Skeletal muscle satellite cell (primary cell): ENCODE results near the gene SZT2.
"Not testable (repeated sequence)": the region's sequence is repeated elsewhere in the genome, so short reads cannot be mapped to it uniquely, and the experiment has no call there.

Source experiments
- H3K27me3 ChIP-seq: 2 replicates; pipeline ENCODE4 v1.7.0; 2013; ENCODE audit warnings: low read length; ENCODE audit not compliant: control insufficient read depth, insufficient read depth
- H3K36me3 ChIP-seq: 2 replicates; pipeline ENCODE4 v1.7.0; 2013; ENCODE audit warnings: mild to moderate bottlenecking, control low read depth, low read length; ENCODE audit not compliant: insufficient read depth
- H3K4me1 ChIP-seq: 2 replicates; pipeline ENCODE4 v1.7.0; 2013; ENCODE audit warnings: low read length; ENCODE audit not compliant: control insufficient read depth, insufficient read depth
- H3K4me2 ChIP-seq: 2 replicates; pipeline ENCODE4 v1.7.0; 2013; ENCODE audit warnings: mild to moderate bottlenecking, low read length
- H3K4me3 ChIP-seq: 2 replicates; pipeline ENCODE4 v1.7.0; 2013; ENCODE audit warnings: low read length
- H3K9ac ChIP-seq: 2 replicates; pipeline ENCODE4 v1.7.0; 2013; ENCODE audit warnings: mild to moderate bottlenecking, low read depth, low read length, moderate library complexity
- H3K9me3 ChIP-seq: replicated peaks from 2 replicates; pipeline ENCODE4 v1.7.0; 2013; ENCODE audit warnings: mild to moderate bottlenecking, control low read depth, low read length

The SZT2 gene

DNA sequence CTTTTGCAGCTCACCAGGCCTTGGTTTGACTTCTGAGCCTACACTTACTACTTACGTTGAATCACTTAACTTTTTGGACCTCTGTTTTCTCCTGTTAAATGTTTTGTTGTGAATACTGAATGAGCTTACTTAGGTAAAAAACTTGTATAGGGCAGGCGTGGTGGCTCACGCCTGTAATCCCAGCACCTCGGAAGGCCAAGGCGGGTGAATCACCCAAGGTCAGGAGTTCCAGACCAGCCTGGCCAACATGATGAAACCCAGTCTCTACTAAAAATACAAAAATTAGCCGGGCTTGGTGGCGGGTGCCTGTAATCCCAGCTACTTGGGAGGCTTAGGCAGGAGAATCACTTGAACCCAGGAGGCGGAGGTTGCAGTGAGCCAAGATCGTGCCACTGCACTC lies 10.7 kb downstream of the SZT2 start:
- not testable (repeated sequence) for H3K27me3 ChIP-seq, H3K4me1 ChIP-seq, H3K9me3 ChIP-seq, H3K4me3 ChIP-seq, H3K4me2 ChIP-seq, H3K9ac ChIP-seq
- peaks cover 31% of the 10 kb centered on the region for H3K36me3 ChIP-seq

DNA sequence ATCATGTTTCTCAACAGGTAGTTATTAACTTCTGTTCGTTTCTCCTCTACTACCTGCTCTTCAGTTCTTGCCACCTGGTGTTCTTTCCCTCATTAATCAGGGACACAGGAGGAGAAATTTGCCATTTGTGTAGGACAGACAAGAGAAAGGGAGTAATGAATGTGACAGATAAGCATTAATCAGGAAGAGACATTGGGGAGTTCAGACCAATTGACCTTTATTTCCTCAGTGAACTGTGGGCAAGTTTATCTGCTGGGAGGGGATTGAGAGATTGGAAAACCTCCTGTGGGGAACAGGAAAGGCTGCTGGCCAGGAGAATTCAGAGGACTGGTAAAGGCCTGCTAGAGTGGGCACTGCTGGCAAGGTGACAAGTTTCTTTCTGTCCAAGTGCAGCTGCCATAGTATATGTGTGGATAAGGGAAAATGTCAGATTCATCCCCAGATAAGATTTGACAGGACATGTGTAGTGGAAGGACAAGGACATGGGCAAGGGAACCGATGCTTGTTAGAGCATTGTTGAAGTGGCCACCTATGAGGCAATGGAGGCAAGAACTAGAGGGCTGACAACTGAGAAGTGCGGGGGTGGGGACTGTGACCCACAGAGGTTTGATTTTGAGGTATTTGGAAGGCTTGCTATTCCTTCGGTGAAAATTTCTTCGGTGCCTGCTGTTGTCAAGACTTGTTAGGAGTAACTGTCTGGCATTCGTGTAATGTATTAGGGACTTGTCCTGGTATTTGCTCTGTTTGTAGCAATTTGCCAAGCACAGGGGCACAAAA lies 12.6 kb downstream of the SZT2 start:
- no peak overlapping the region for H3K9ac ChIP-seq
- peaks cover 45% of the 10 kb centered on the region for H3K36me3 ChIP-seq
- no peaks in the 10 kb centered on the region for H3K27me3 ChIP-seq
- no peak overlapping the region for H3K4me3 ChIP-seq
- H3K4me1 ChIP-seq = no peaks in the 10 kb centered on the region
- no peak overlapping the region for H3K4me2 ChIP-seq
- no peaks in the 10 kb centered on the region for H3K9me3 ChIP-seq

DNA sequence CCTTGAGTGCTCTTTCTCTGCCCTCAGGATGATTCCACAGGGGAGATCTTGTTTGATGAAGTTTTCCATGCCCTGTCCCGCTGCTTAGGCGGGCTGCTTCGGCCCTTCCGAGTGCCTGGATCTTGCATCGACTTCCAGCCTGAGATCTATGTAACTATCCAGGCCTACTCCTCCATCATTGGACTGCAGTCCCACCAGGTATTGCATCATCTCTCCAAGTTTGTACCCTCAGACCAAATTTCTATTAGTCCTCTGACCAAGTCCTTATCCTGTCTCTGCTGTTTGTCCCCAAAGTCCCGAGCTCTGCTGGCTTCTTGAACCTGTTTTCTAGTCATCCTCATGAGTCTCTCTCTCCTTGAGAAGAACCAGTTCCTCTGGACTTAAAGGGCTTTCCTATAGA lies 14.7 kb downstream of the SZT2 start:
- Histone ChIP-seq H3K36me3 (peaks cover 58% of the 10 kb centered on the region), H3K27me3 (no peaks in the 10 kb centered on the region), H3K9me3 (no peaks in the 10 kb centered on the region), H3K4me1 (no peaks in the 10 kb centered on the region), H3K4me2 (no peak overlapping the region), H3K9ac (no peak overlapping the region), H3K4me3 (no peak overlapping the region)

DNA sequence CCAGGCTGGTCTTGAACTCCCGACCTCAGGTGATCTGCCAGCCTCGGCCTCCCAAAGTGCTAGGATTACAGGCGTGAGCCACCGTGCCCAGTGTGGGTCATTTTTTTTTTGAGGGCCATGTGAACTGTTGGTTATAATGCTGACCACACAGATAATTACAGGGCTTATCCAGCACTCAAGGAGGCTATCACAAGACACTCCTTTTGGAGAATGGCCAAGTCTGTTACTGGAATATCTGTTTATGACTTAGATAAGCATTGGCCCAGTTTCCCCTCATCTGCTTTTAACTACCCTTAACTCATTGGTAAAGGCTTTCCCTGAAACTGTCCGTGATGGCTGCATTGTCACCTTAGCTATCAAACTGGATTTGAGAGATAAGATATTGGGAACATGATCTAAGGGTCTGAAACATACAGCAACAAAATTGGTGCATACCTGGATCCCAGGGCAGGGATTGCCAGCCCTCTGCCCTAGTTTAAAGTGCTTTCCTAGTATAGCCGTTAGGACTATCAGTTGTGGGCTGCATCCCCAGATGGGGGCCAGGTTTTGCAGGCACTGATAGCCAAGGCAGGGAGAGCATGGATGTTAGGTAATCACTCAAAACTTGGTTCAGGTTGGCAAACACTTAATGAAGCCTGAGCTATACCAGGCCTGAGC lies 15.6 kb downstream of the SZT2 start:
- no peak overlapping the region for H3K4me2 ChIP-seq
- H3K4me3 ChIP-seq = no peak overlapping the region
- H3K36me3 ChIP-seq = peaks cover 62% of the 10 kb centered on the region
- H3K9me3 ChIP-seq = no peaks in the 10 kb centered on the region
- H3K27me3 ChIP-seq = no peaks in the 10 kb centered on the region
- H3K4me1 ChIP-seq = no peaks in the 10 kb centered on the region
- no peak overlapping the region for H3K9ac ChIP-seq

DNA sequence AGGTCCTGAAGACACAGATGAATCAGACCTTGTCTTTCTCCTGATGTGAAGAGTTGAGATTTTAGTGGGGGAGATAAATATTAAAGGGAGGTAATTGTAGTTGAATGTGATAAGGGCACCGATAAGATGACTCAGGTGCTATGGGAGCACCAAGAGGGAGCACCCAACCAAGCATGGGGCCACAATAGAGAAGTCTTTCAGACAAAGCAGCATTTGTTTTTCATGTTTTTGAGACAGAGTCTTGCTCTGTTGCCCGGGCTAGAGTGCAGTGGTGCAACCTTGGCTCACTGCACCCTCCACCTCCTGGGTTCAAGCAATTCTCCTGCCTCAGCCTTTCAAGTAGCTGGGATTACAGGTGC lies 16.2 kb downstream of the SZT2 start:
- Histone ChIP-seq H3K4me3 (no peak overlapping the region), H3K9ac (no peak overlapping the region), H3K4me1 (no peaks in the 10 kb centered on the region), H3K27me3 (no peaks in the 10 kb centered on the region), H3K9me3 (no peaks in the 10 kb centered on the region), H3K4me2 (no peak overlapping the region), H3K36me3 (peaks cover 62% of the 10 kb centered on the region)

DNA sequence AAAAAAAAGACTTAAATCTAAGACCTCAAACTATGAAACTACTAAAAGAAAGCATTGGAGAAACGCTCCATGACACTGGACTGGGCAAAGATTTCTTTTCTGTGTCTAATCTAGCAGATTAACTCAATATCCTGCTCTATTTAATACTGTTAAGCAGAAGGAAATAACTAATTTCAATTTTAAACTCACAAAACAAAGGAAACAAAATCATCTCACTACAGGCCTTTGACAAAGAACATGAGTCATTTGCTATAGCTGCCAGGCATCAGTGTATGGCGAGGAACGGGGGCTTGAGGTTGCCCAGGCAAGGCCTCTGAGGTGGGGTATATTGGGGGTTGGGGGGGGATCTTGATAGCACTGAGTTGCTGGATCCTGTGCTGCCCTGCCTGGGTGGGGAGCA lies 20.9 kb downstream of the SZT2 start:
- Histone ChIP-seq H3K9ac (no peak overlapping the region), H3K27me3 (no peaks in the 10 kb centered on the region), H3K9me3 (no peaks in the 10 kb centered on the region)

DNA sequence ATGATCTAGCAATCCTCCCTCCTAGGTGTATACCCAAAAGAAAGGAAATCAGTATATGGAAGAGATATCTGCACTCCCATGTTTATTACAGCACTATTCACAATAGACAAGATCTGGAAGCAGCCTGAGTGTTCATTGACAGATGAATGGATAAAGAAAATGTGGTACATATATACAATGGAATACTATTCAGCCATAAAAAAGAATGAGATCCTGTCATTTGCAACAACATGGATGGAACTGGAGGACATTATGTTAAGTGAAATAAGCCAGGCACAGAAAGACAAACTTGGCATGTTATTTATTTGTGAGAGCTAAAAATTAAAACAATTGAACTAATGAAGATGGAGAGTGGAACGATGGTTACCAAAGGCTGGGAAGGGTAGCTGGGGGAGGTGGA lies 23.7 kb downstream of the SZT2 start:
- H3K27me3 ChIP-seq, H3K9me3 ChIP-seq, H3K9ac ChIP-seq, H3K4me1 ChIP-seq, H3K4me2 ChIP-seq, H3K4me3 ChIP-seq: not testable (repeated sequence)
- peaks cover 44% of the 10 kb centered on the region for H3K36me3 ChIP-seq

More for the DNA sequence above, 20.9 kb downstream of the SZT2 start:
- Histone ChIP-seq H3K4me1 (no peaks in the 10 kb centered on the region), H3K4me3 (no peak overlapping the region), H3K36me3 (peaks cover 52% of the 10 kb centered on the region), H3K4me2 (no peak overlapping the region)

DNA sequence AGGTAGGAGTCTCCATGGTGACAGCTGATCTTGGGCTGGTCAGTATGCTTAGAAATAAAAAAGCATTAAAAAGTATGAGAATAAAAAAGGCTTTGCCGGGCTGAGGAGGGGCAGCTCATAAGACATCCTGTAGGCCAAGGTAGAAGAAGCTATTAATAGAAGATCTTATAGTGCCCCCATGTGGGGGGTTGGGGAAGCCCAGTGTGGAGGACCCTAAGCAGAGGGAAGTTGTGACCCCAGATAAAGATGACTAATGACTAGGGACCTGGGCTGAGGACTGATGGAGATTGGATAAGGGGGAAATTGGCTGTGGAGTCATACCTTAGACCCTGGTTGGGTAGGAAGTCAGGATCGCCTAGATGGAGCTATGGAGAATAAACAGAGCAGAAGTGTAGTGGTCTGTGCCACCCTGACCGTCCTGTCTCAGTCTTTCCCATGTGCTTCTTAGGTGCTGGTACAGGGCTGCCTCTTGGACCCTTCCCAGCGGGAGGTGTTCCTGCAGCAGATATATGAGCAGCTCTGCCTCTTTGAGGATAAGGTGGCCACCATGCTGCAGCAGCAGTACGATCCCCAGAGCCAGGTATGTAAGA lies 25.0 kb downstream of the SZT2 start:
- no peaks in the 10 kb centered on the region for H3K9me3 ChIP-seq
- no peak overlapping the region for H3K4me2 ChIP-seq
- H3K36me3 ChIP-seq = peaks cover 43% of the 10 kb centered on the region

DNA sequence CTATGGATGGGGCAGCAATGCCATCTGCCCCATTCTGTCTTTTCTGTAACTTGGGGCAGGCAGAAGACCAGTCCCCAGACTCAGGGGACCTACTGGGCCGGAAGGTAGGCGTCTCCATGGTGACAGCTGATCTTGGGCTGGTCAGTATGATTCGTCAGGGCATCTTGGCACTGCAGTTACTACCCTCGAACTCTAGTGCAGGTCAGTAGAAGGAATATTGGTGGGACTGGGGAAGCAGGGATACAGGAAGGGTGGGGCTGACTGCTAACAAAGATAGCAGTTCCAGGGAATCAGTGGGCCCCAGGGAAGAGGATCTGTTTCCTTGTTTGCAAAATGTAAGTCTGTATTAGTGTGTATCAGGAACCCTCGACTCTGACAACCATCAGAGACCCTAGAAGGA lies 26.2 kb downstream of the SZT2 start:
- no peak overlapping the region for H3K4me3 ChIP-seq
- peaks cover 48% of the 10 kb centered on the region for H3K36me3 ChIP-seq
- no peak overlapping the region for H3K9ac ChIP-seq
- H3K27me3 ChIP-seq = no peaks in the 10 kb centered on the region
- no peak overlapping the region for H3K4me2 ChIP-seq
- no peaks in the 10 kb centered on the region for H3K9me3 ChIP-seq
- H3K4me1 ChIP-seq = no peaks in the 10 kb centered on the region

More for the DNA sequence above, 25.0 kb downstream of the SZT2 start:
- H3K4me1 ChIP-seq = no peaks in the 10 kb centered on the region
- no peak overlapping the region for H3K9ac ChIP-seq
- no peaks in the 10 kb centered on the region for H3K27me3 ChIP-seq
- no peak overlapping the region for H3K4me3 ChIP-seq

DNA sequence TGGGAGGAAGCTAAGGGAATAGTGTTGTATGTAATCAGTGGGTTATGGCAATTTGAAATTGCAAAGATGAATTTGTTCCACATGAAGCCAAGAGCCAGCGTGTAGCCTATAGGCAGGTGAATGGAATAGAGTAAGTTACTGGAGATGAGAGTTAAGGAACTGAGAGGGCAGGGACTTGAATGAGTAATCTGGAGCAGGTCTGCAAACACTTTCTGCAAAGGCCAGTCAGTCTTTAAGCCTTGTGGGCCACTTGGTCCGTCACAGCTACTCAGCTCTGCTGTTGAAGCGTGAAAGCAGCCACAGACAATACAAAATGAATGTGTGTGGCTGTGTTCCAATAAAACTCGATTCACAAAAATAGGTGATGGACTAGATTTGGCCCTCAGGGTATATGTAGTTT lies 29.2 kb downstream of the SZT2 start:
- Histone ChIP-seq H3K4me3 (no peak overlapping the region), H3K9ac (no peak overlapping the region), H3K36me3 (peaks cover 65% of the 10 kb centered on the region), H3K27me3 (no peaks in the 10 kb centered on the region), H3K4me2 (no peak overlapping the region), H3K9me3 (no peaks in the 10 kb centered on the region), H3K4me1 (no peaks in the 10 kb centered on the region)

DNA sequence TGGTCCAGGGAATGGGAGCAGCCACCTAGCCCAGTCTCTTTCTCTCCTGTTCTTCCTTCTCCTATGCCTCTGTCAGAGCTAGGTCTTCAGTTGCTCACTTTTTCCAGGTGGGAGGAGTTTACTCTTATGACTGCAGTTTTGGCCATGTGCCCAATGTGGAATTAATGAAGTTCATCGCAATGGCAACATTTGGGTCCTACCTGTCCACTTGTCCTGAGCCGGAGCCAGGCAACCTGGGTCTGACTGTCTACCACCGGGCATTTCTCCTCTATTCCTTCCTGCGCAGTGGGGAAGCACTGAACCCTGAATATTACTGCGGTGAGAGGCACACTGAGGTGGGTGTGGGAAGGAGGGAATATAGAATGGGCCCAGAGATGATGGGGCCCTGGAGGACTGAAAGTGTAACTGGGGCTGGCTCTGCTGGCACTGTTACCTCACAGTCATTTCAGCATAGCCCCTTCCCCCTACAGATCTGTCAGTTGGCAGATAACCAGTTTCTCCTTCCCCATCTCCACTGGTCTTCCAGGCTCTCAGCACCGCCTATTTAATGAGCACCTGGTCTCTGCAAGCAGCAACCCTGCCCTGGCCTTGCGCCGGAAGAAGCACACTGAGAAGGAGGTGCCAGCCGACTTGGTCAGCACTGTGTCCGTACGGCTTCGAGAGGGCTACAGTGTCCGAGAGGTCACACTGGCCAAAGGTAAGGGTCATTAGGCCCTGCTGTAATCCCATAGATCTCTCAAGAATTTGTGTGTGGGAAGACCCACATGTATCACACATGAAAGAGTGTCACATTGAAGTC lies 30.1 kb downstream of the SZT2 start:
- no peaks in the 10 kb centered on the region for H3K27me3 ChIP-seq
- H3K4me3 ChIP-seq = no peak overlapping the region
- H3K9me3 ChIP-seq = no peaks in the 10 kb centered on the region
- H3K36me3 ChIP-seq = peaks cover 73% of the 10 kb centered on the region
- H3K4me2 ChIP-seq = no peak overlapping the region
- no peak overlapping the region for H3K9ac ChIP-seq
- no peaks in the 10 kb centered on the region for H3K4me1 ChIP-seq
